DMS153 (cell line): ENCODE results near the gene MARCOL.
A peak's percentile ranks its signal among the peaks of the same experiment; 100 is the strongest.

Source experiments
- DNase-seq: peaks from one replicate; lab custom pipeline; 2025; lab: John Stamatoyannopoulos, UW

MARCOL gene

GRCh38 chr5:148238418-148238794 is at the start of gene MARCOL:
TSS of gene MARCOL (plus strand) at chr5:148238525. CDS start at chr5:148238598, 73 bp downstream.
- DNase-seq = no peak

GRCh38 chr5:148191010-148191409 is 47.3 kb upstream of the MARCOL start:
- no peak for DNase-seq

- no peak for DNase-seq
Measured at GRCh38 chr5:148193202-148193601, 45.1 kb upstream of the MARCOL start.

- no peak for DNase-seq
Measured at GRCh38 chr5:148201151-148201550, 37.2 kb upstream of the MARCOL start.

- no peak for DNase-seq
Measured at GRCh38 chr5:148202531-148203203, 35.7 kb upstream of the MARCOL start, which contains the start of gene SPINK6. TSS of gene SPINK6 (plus strand) at chr5:148203042. CDS start at chr5:148203097, 55 bp downstream.

GRCh38 chr5:148205044-148205806 is 33.1 kb upstream of the MARCOL start:
- no peak for DNase-seq

- no peak for DNase-seq
Measured at GRCh38 chr5:148205865-148206264, 32.5 kb upstream of the MARCOL start.

- DNase-seq = no peak
Measured at GRCh38 chr5:148206620-148207019, 31.7 kb upstream of the MARCOL start.

GRCh38 chr5:148208226-148208625 is 30.1 kb upstream of the MARCOL start:
- DNase-seq = no peak

GRCh38 chr5:148209151-148209770 is 29.1 kb upstream of the MARCOL start:
- DNase-seq = peak; percentile 9

- DNase-seq = no peak
Measured at GRCh38 chr5:148214665-148215185, 23.6 kb upstream of the MARCOL start.

- DNase-seq = no peak
Measured at GRCh38 chr5:148221508-148221907, 16.8 kb upstream of the MARCOL start.

GRCh38 chr5:148224117-148224742 is 14.1 kb upstream of the MARCOL start:
- no peak for DNase-seq

- DNase-seq = no peak
Measured at GRCh38 chr5:148228392-148228984, 9.8 kb upstream of the MARCOL start.

GRCh38 chr5:148229840-148230239 is 8.5 kb upstream of the MARCOL start:
- no peak for DNase-seq

- no peak for DNase-seq
Measured at GRCh38 chr5:148230240-148230639, 8.1 kb upstream of the MARCOL start.

GRCh38 chr5:148237785-148238417 is 424 bp upstream of the MARCOL start:
- no peak for DNase-seq

GRCh38 chr5:148248894-148249293 is 10.6 kb downstream of the MARCOL start:
- DNase-seq = no peak

- DNase-seq = no peak
Measured at GRCh38 chr5:148255456-148255855, 17.1 kb downstream of the MARCOL start.

- DNase-seq = no peak
Measured at GRCh38 chr5:148259288-148259687, 21.0 kb downstream of the MARCOL start.

GRCh38 chr5:148261221-148261620 is 22.9 kb downstream of the MARCOL start:
- no peak for DNase-seq
